ENCODE data around the gene PDXDC1. TPM values are rescaled to one million over a fixed set of nuclear protein-coding genes. Genes with fewer than 3 reads are reported as not detected.
"Not testable (repeated sequence)": the region's sequence is repeated elsewhere in the genome, so short reads cannot be mapped to it uniquely, and the experiment has no call there.

PDXDC1 gene
- polyA plus RNA-seq, 4 donors, result 52.8 to 122 (median 97.4) TPM

- DNase-seq (ENCODE audit: low read depth in 4 of 4, low spot score in 3 of 4), result no peak
Observed at GRCh38 chr16:15032547-15033308, 57.9 kb downstream of the PDXDC1 start.

GRCh38 chr16:15033309-15033707 lies 58.5 kb downstream of the PDXDC1 start:
- DNase-seq (ENCODE audit: low read depth in 4 of 4, low spot score in 3 of 4), result no peak

- no peak for DNase-seq (ENCODE audit: low read depth in 4 of 4, low spot score in 3 of 4)
Observed at GRCh38 chr16:15034266-15035162, 59.7 kb downstream of the PDXDC1 start.

- no peak for DNase-seq (ENCODE audit: low read depth in 4 of 4, low spot score in 3 of 4)
Observed at GRCh38 chr16:15035163-15035729, 60.4 kb downstream of the PDXDC1 start.

- no peak for DNase-seq (ENCODE audit: low read depth in 4 of 4, low spot score in 3 of 4)
Observed at GRCh38 chr16:15037003-15037402, 62.2 kb downstream of the PDXDC1 start.

- no peak for DNase-seq (ENCODE audit: low read depth in 4 of 4, low spot score in 3 of 4)
Observed at GRCh38 chr16:15037745-15038144, 62.9 kb downstream of the PDXDC1 start.

- DNase-seq (ENCODE audit: low read depth in 4 of 4, low spot score in 3 of 4), result no peak
Observed at GRCh38 chr16:15038689-15039088, 63.9 kb downstream of the PDXDC1 start.

- no peak for DNase-seq (ENCODE audit: low read depth in 4 of 4, low spot score in 3 of 4)
Observed at GRCh38 chr16:15041271-15042004, 66.6 kb downstream of the PDXDC1 start.

GRCh38 chr16:15043344-15043743 lies 68.5 kb downstream of the PDXDC1 start:
- no peak for DNase-seq (ENCODE audit: low read depth in 4 of 4, low spot score in 3 of 4)

- DNase-seq (ENCODE audit: low read depth in 4 of 4, low spot score in 3 of 4), result no peak
Observed at GRCh38 chr16:15044286-15044685, 69.5 kb downstream of the PDXDC1 start.

- not testable (repeated sequence) for DNase-seq (ENCODE audit: low read depth in 4 of 4, low spot score in 3 of 4)
Observed at GRCh38 chr16:15045270-15045669, 70.4 kb downstream of the PDXDC1 start.

- no peak for DNase-seq (ENCODE audit: low read depth in 4 of 4, low spot score in 3 of 4)
Observed at GRCh38 chr16:15046692-15047376, 72.0 kb downstream of the PDXDC1 start.

GRCh38 chr16:15049581-15050180 lies 74.9 kb downstream of the PDXDC1 start:
- no peak for DNase-seq (ENCODE audit: low read depth in 4 of 4, low spot score in 3 of 4)

- DNase-seq (ENCODE audit: low read depth in 4 of 4, low spot score in 3 of 4), result not testable (repeated sequence)
Observed at GRCh38 chr16:15050440-15050839, 75.6 kb downstream of the PDXDC1 start.

- no peak for DNase-seq (ENCODE audit: low read depth in 4 of 4, low spot score in 3 of 4)
Observed at GRCh38 chr16:15051387-15051951, 76.6 kb downstream of the PDXDC1 start.

GRCh38 chr16:15052747-15053476 lies 78.1 kb downstream of the PDXDC1 start:
- no peak for DNase-seq (ENCODE audit: low read depth in 4 of 4, low spot score in 3 of 4)

- no peak for DNase-seq (ENCODE audit: low read depth in 4 of 4, low spot score in 3 of 4)
Observed at GRCh38 chr16:15053904-15054303, 79.1 kb downstream of the PDXDC1 start.

- no peak for DNase-seq (ENCODE audit: low read depth in 4 of 4, low spot score in 3 of 4)
Observed at GRCh38 chr16:15054357-15055140, 79.7 kb downstream of the PDXDC1 start.

Measured in left renal pelvis (tissue), 4 donors.